SJCRH30 (cell line): ENCODE results near the gene SAE1. TPM values are rescaled to one million over a fixed set of nuclear protein-coding genes. Genes with fewer than 3 reads are reported as not detected.
"Not testable (repeated sequence)": the region's sequence is repeated elsewhere in the genome, so short reads cannot be mapped to it uniquely, and the experiment has no call there.

Experiments used
- DNase-seq, 2 experiments: peaks; one replicate each; pipeline ENCODE4 v3.0.0-alpha.2; 2015 to 2020
- H3K27ac ChIP-seq: fragments of 250-450 bp; sonication (Bioruptor Pico); 2 replicates; pipeline ENCODE4 v1.5.1; 2020; ENCODE audit warnings: mild to moderate bottlenecking, moderate library complexity
- H3K27me3 ChIP-seq: fragments of 250-450 bp; sonication (Bioruptor Pico); 2 replicates; pipeline ENCODE4 v1.5.1; 2020; ENCODE audit warnings: mild to moderate bottlenecking, moderate library complexity
- H3K36me3 ChIP-seq: fragments of 250-450 bp; sonication (Bioruptor Pico); 2 replicates; pipeline ENCODE4 v1.5.1; 2020; ENCODE audit warnings: mild to moderate bottlenecking, moderate library complexity
- H3K4me1 ChIP-seq: fragments of 250-450 bp; sonication (Bioruptor Pico); 2 replicates; pipeline ENCODE4 v1.5.1; 2020; ENCODE audit warnings: mild to moderate bottlenecking, moderate library complexity
- H3K4me3 ChIP-seq: fragments of 250-450 bp; sonication (Bioruptor Pico); 2 replicates; pipeline ENCODE4 v1.5.1; 2020; ENCODE audit warnings: mild to moderate bottlenecking, moderate library complexity
- H3K9me3 ChIP-seq: fragments of 250-450 bp; sonication (Bioruptor Pico); replicated peaks from 2 replicates; pipeline ENCODE4 v1.5.1; 2020; ENCODE audit warnings: mild to moderate bottlenecking, moderate library complexity
- total RNA-seq: library from RNA; depleted of rRNA; stranded (reverse); fragments of >200 nt; shearing (Covaris generic); gene quantifications from 2 replicates; pipeline ENCODE4 v1.2.3, GENCODE V29; 2014

The SAE1 gene
- total RNA-seq, 1 experiment from 2014 or later = 219 TPM

DNA sequence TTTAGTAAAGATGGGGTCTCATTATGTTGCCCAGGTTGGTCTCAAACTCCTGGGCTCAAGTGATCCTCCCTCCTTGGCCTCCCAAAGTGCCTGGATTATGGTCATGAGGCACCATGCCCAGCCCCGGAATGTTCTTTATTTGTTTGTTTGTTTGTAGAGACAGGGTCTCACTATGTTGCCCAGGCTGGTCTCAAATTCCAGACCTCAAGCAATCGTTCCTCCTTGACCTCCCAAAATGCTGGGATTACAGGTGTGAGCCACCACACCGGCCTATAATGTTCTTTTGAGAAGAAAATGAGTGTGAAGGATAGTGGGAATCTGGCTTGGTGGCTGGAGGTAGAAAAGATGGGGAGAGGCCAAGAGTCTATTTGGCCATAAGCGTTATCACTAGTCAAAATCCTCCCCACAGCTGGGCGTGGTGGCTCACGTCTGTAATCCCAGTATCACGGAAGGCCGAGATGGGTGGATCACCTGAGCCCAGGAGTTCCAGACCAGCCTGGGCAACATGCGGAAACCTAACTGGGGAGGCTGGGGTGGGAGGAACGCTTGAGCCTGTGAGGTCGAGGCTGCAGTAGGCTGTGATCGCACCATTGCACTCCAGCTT lies 105.5 kb downstream of the SAE1 start:
- DNase-seq = no peak
- H3K27me3 ChIP-seq = no peaks in the 10 kb centered on the region; the same call in 1 of the 2 replicates
- no peak overlapping the region for H3K27ac ChIP-seq
- H3K9me3 ChIP-seq = no peaks in the 10 kb centered on the region
- peaks cover 14% of the 10 kb centered on the region; the same call in 1 of the 2 replicates for H3K4me1 ChIP-seq
- H3K36me3 ChIP-seq = no peaks in the 10 kb centered on the region
- H3K4me3 ChIP-seq = no peak overlapping the region

DNA sequence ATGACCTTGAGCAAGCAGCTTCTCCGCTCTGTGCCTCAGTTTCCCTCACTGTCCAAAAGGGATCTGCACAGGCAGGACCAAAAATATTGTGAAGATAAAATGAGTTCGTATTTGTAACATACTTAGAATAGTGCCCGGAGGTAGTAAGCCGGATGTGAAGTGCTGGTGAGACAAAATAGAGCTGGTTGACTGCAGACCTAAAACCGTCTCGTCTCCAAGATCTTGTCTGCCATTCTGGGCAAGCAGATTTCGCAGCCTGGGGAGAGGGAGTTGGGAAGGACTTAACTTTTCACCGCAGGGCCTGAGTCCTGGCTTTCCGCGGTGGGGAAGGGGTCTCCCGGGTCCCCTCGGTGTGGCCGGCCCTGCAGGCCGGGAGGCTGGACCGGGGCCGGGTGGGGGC lies 108.5 kb downstream of the SAE1 start:
- Histone ChIP-seq H3K27ac (no peak overlapping the region), H3K4me3 (no peak overlapping the region), H3K9me3 (no peaks in the 10 kb centered on the region), H3K4me1 (no peaks in the 10 kb centered on the region; the same call in 1 of the 2 replicates), H3K36me3 (no peaks in the 10 kb centered on the region), H3K27me3 (peaks cover 3% of the 10 kb centered on the region; the same call in 1 of the 2 replicates)
- DNase-seq = no peak

DNA sequence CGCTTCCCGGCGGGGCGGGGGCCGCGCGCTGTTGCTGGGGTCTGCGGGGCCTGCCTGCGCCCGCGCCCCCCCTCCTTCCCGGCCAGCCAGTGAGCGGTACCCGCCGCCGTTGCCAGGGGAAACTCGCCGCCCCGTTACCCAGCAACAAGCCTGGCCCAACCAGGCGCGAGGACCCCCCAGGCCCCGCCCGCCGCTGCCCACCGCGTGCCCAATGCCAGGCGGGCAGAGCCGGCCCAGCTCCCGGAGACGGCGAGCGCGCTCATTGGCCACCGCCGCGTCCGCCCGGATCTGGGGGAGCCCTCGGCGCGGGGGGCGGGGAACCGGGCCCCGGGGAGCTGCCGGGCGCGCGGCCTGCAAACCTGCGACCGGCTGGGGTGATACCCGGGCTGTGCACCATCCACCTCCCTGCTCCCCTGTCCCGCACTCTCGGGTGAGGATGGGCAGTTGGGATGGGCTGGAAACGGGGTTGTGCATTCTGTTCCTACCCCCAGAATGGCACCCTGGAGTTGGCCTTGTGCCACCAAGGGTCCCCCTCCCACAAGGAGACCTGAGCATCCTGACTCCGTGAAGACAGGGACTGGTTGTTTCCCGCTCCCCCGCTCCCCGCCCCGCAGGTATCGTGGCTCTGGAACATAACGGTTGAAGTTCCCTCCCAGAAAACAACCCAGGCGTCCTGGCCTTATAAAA lies 109.1 kb downstream of the SAE1 start:
- Histone ChIP-seq H3K36me3 (no peaks in the 10 kb centered on the region), H3K27ac (no peak overlapping the region), H3K4me1 (no peaks in the 10 kb centered on the region; the same call in 1 of the 2 replicates), H3K27me3 (peaks cover 3% of the 10 kb centered on the region; the same call in 1 of the 2 replicates), H3K4me3 (no peak overlapping the region), H3K9me3 (no peaks in the 10 kb centered on the region)
- DNase-seq = peak in 1 of 2 experiments; percentile 27

DNA sequence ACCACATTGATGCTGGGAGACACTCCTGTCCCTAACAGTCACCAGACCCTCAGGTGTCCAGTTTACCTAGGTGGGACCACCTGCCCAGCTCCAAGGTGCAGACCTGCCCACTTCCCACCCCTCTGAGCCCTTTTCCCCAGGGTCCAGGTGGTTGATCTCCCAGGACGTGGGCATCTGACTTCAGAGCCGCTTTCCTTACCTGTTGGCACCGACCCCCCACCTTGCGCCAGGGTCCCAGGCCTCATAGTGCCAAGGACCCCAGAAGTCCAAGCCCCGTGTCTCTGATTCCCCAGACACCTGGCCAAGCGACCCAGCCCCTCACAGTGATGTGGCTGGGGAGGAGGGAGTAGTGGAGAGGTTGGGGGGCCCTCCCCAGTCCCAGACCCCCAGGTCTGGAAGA lies 109.9 kb downstream of the SAE1 start:
- Histone ChIP-seq H3K9me3 (no peaks in the 10 kb centered on the region), H3K4me3 (no peak overlapping the region), H3K4me1 (no peaks in the 10 kb centered on the region; the same call in 1 of the 2 replicates), H3K27me3 (peaks cover 3% of the 10 kb centered on the region; the same call in 1 of the 2 replicates), H3K27ac (no peak overlapping the region), H3K36me3 (no peaks in the 10 kb centered on the region)
- no peak for DNase-seq

DNA sequence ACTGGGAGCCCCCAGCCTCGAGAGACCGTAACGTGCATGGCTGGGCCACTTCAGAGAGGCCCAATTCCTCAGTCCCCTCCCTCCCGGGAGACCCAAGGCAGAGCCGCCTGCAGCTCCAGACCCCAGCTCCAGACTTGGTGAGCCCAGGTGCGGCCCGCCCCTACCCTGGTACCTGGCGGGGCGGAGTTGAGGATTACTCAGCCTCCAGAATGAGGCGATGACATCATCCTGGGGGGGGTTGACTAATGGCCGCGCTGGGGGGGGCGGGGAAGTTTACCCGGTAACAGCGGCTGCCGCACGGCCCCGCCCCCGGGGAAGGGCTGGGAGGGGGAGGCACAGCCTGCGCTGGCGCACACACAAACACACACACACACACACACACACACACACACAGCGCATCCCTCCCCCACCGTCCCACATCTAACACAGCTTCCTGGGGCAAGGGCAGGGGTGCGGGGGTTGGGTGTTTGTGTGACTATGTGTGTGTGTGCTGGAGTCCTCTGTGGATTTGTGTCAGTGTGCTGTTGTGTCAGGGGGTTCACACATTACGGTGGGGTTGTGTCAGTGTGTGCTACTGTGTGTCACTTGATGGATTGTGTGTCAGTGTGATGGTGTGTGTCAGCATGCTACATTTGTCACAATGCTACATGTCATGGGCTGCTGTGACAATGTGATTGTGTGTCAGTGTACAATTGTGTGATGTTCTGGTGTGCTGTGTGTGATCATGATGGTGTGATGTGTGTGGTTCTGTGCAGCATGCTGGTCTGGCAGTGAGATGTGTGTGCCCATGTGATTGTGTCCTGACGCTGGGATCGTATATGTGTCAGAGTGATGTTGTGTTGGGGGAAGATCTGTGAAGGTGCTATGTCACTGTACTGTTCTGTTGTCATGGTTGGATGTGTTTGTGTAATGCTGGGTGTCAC lies 110.6 kb downstream of the SAE1 start:
- DNase-seq = peak; percentile 64 to 70
- H3K4me1 ChIP-seq = no peaks in the 10 kb centered on the region; the same call in 1 of the 2 replicates
- H3K4me3 ChIP-seq = no peak overlapping the region
- peaks cover 3% of the 10 kb centered on the region; the same call in 1 of the 2 replicates for H3K27me3 ChIP-seq
- H3K9me3 ChIP-seq = no peaks in the 10 kb centered on the region
- H3K27ac ChIP-seq = no peak overlapping the region
- no peaks in the 10 kb centered on the region for H3K36me3 ChIP-seq

DNA sequence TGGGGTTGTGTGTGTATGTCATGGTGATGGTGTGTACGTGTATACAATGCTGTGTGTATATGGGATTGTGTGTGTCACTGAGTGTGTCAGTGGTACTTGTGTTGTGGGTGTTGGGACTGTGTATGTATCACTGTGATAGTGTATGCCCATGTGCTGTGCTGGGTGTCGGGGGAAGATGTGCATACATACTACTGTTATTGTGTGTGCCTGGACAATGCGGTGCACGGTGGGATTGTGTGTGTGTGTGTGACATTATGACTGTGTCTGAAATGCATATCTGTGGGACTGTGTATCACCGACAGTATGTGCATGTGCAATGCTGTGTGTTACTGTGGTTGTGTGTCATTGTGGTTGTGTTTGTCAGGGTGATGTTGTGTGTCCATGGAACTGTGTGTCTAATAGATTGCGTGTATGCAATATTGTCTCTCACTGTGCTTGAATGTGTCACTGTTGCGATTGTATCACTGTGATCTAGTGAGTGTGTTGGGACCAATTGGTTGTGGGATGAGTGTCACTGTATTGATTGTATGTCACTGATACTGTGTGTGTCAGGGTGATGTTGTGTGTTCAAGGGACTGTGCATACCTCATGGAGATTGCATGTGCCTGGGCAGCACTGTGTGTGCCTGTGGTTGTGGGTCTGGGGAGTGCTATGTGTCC lies 111.4 kb downstream of the SAE1 start:
- no peaks in the 10 kb centered on the region for H3K9me3 ChIP-seq
- no peak overlapping the region for H3K4me3 ChIP-seq
- no peak for DNase-seq
- no peaks in the 10 kb centered on the region; the same call in 1 of the 2 replicates for H3K4me1 ChIP-seq
- H3K27ac ChIP-seq = no peak overlapping the region
- peaks cover 3% of the 10 kb centered on the region; the same call in 1 of the 2 replicates for H3K27me3 ChIP-seq
- no peaks in the 10 kb centered on the region for H3K36me3 ChIP-seq

DNA sequence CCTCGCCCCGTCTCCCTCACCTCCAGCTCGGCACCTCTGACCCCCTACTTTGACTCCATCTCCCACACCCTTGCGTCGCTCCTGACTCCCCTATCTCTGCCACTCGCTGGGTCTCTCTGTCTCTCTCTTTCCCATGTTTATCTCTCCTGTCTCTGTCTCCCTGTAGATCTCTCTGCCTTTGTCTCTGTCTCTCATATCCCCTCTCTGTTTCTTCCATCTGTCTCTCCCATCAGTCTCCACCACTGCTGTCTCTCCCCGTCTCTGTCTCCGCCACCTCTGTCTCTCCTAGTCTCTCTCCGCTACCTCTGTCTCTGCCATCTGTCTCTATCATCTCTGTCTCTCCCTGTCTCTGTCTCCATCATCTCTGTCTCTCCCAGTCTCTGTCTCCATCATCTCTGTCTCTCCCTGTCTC lies 112.7 kb downstream of the SAE1 start:
- no peaks in the 10 kb centered on the region; the same call in 1 of the 2 replicates for H3K4me1 ChIP-seq
- DNase-seq = no peak
- no peak overlapping the region for H3K27ac ChIP-seq
- H3K36me3 ChIP-seq = no peaks in the 10 kb centered on the region
- peaks cover 3% of the 10 kb centered on the region; the same call in 1 of the 2 replicates for H3K27me3 ChIP-seq
- H3K4me3 ChIP-seq = no peak overlapping the region
- H3K9me3 ChIP-seq = no peaks in the 10 kb centered on the region

DNA sequence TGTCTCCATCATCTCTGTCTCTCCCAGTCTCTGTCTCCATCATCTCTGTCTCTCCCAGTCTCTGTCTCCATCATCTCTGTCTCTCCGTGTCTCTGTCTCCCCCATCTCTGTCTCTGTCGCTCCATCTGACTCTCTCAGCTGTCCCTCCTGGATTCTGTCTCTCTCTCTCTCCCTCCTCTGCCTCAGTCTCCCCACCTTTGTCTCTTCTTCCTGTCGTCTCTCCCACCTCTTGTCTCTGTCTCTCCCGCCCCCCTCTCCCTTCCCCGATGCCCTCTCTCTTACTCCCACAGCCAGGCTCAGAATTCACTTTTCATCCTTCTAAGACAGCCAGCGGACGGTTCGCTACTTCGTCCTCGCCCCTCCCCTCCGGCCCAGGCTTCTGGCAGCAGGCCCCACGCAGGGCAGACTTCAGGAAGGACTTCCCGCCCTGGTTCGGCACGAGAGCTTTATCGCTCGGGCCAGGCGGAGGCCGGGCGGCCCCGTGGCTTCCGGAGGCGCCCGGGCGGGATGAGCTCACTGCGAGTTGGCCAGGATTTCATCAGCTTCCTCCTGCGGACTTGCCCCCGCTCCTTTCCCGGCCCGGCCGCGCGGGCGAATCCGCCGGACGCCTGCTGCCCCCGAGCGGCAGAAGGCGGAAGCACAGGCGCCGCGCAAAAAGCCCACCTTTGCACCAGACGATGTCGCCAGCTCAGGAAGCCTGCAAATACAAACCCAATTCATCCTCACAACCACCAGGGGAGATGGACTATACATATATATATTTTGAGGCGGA lies 113.3 kb downstream of the SAE1 start:
- Histone ChIP-seq H3K4me1 (no peaks in the 10 kb centered on the region; the same call in 1 of the 2 replicates), H3K27ac (peak overlapping the region; percentile 34), H3K27me3 (peaks cover 3% of the 10 kb centered on the region; the same call in 1 of the 2 replicates), H3K4me3 (peak overlapping the region; percentile 28; the same call in 1 of the 2 replicates), H3K9me3 (no peaks in the 10 kb centered on the region), H3K36me3 (no peaks in the 10 kb centered on the region)
- peak; percentile 91 to 92 for DNase-seq

DNA sequence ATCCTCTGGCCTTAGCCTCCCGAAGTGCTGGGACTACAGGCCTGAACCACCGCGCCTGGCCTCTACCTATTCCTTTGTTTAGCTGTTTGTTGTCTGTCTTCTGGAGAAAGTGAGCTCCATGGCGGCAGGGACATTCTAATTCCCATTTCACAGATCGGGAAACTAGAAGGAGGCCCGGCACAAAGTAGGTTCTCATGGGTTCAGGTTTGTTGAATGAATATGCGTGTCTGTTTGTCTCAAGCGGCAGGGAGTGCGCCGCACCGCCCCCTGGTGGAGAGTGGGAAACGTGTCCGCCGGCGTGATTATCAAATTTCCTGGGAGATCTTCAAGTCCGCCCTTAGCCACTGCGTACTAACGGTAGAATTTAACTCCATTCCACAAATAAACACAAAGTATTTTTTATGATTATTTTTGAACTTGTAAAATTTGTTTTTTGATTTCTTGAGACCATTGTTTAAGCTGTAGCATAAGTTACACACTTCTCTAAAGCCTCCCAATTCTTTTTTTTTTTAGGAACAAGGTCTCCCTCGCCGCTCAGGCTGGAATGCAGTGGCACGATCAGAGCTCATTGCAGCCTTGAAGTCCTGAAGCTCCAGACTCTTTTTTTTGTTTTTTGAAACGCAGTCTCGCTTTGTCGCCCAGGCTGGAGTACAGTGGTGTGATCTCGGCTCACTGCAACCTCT lies 116.8 kb downstream of the SAE1 start:
- no peaks in the 10 kb centered on the region for H3K27me3 ChIP-seq
- no peaks in the 10 kb centered on the region for H3K36me3 ChIP-seq
- DNase-seq = peak; percentile 63 to 85
- H3K27ac ChIP-seq = no peak overlapping the region
- H3K9me3 ChIP-seq = no peaks in the 10 kb centered on the region
- no peak overlapping the region for H3K4me3 ChIP-seq
- H3K4me1 ChIP-seq = no peaks in the 10 kb centered on the region

DNA sequence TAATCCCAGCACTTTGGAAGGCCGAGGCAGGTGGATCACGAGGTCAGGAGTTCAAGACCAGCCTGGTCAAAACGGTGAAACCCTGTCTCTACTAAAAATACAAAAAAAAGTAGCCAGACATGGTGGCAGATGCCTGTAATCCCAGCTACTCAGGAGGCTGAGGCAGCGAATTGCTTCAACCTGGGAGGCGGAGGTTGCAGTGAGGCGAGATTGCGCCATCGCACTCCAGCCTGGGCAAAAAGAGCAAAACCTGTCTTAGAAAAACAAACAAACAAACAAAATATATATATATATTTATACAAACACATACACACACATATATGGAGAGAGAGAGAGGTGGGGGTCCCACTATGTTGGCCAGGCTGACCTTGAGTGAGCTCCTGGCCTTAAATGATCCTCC lies 122.4 kb downstream of the SAE1 start:
- not testable (repeated sequence) for DNase-seq, H3K4me3 ChIP-seq, H3K27ac ChIP-seq, H3K36me3 ChIP-seq, H3K27me3 ChIP-seq, H3K9me3 ChIP-seq
- H3K4me1 ChIP-seq = peaks cover 15% of the 10 kb centered on the region

DNA sequence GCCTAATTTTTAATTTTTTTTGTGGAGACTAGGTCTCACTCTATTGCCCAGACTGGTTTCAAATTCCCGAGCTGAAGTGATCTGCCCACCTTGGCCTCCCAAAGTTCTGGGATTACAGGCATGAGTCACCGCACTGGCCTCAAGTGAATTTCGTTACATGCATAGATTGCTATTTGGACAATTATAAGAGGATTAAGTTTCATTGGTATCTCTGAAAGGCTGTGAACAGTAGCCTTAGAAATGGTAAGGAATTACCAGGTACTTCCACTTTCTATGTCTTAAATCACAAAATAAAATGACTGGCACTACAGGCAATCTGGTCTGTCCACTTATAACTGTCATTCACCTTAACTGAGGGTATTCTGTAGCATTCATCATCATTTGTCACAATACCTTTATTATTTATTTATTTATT lies 122.8 kb downstream of the SAE1 start:
- Histone ChIP-seq H3K36me3 (no peaks in the 10 kb centered on the region), H3K4me1 (peaks cover 15% of the 10 kb centered on the region), H3K4me3 (no peak overlapping the region), H3K9me3 (no peaks in the 10 kb centered on the region), H3K27ac (peak overlapping the region; percentile 2; the same call in 1 of the 2 replicates), H3K27me3 (no peaks in the 10 kb centered on the region)
- DNase-seq = peak; percentile 60 to 63

DNA sequence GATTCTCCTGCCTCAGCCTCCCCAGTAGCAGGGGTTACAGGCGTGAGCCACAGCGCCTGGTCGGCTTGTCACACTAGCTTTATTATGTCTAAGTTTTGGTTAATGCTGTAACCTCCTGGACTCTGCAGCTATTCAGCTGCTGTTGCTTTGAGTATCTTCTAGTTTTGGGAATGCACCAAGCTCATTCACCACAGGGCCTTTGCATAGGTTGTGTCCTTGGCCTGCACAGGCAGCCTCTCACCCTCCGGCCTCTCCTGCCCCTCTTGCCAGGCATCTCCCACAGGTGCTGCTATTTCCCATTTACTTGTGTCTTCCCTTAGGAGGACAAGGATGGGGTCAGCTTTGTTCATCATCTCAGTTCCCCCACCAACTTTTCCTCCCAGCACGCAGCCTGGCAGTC lies 123.3 kb downstream of the SAE1 start:
- Histone ChIP-seq H3K4me1 (peaks cover 15% of the 10 kb centered on the region), H3K27me3 (no peaks in the 10 kb centered on the region), H3K9me3 (no peaks in the 10 kb centered on the region), H3K27ac (peak overlapping the region; percentile 2; the same call in 1 of the 2 replicates), H3K36me3 (no peaks in the 10 kb centered on the region), H3K4me3 (no peak overlapping the region)
- no peak for DNase-seq
